ENCODE measurements around the gene PAK1.

Gene PAK1

GRCh38 chr11:77436506-77436905 is 37.4 kb downstream of the PAK1 start:
- H3K4me3 ChIP-seq (ENCODE audit: control insufficient read depth, low read depth, low read length), result no peak overlapping the region
- no peak for TF ChIP-seq CTCF (IDR thresholded peaks at IDR 0.05; ENCODE audit: control insufficient read depth, insufficient read depth, low read depth, low read length, missing control alignments)
- no peak for DNase-seq (ENCODE audit: low read depth)

- H3K4me3 ChIP-seq (ENCODE audit: control insufficient read depth, low read depth, low read length), result no peak overlapping the region
- no peak for DNase-seq (ENCODE audit: low read depth)
Measured at GRCh38 chr11:77435972-77436371, 37.9 kb downstream of the PAK1 start.

GRCh38 chr11:77431813-77432212 is 42.1 kb downstream of the PAK1 start:
- no peak overlapping the region for H3K4me3 ChIP-seq (ENCODE audit: control insufficient read depth, low read depth, low read length)
- TF ChIP-seq CTCF (IDR thresholded peaks at IDR 0.05; ENCODE audit: control insufficient read depth, insufficient read depth, low read depth, low read length, missing control alignments), result no peak
- DNase-seq (ENCODE audit: low read depth), result no peak

More at GRCh38 chr11:77435972-77436371, 37.9 kb downstream of the PAK1 start:
- no peak for TF ChIP-seq CTCF (IDR thresholded peaks at IDR 0.05; ENCODE audit: control insufficient read depth, insufficient read depth, low read depth, low read length, missing control alignments)

- H3K4me3 ChIP-seq (ENCODE audit: control insufficient read depth, low read depth, low read length), result no peak overlapping the region
- no peak for DNase-seq (ENCODE audit: low read depth)
- no peak for TF ChIP-seq CTCF (IDR thresholded peaks at IDR 0.05; ENCODE audit: control insufficient read depth, insufficient read depth, low read depth, low read length, missing control alignments)
Measured at GRCh38 chr11:77428598-77428997, 45.3 kb downstream of the PAK1 start.

GRCh38 chr11:77425346-77425745 is 48.5 kb downstream of the PAK1 start:
- TF ChIP-seq CTCF (IDR thresholded peaks at IDR 0.05; ENCODE audit: control insufficient read depth, insufficient read depth, low read depth, low read length, missing control alignments), result no peak
- DNase-seq (ENCODE audit: low read depth), result no peak
- H3K4me3 ChIP-seq (ENCODE audit: control insufficient read depth, low read depth, low read length), result no peak overlapping the region

- TF ChIP-seq CTCF (IDR thresholded peaks at IDR 0.05; ENCODE audit: control insufficient read depth, insufficient read depth, low read depth, low read length, missing control alignments), result no peak
- no peak for DNase-seq (ENCODE audit: low read depth)
- H3K4me3 ChIP-seq (ENCODE audit: control insufficient read depth, low read depth, low read length), result no peak overlapping the region
Measured at GRCh38 chr11:77424644-77425043, 49.2 kb downstream of the PAK1 start.

GRCh38 chr11:77423624-77424023 is 50.3 kb downstream of the PAK1 start:
- no peak for TF ChIP-seq CTCF (IDR thresholded peaks at IDR 0.05; ENCODE audit: control insufficient read depth, insufficient read depth, low read depth, low read length, missing control alignments)
- no peak for DNase-seq (ENCODE audit: low read depth)

More at GRCh38 chr11:77423624-77424023, 50.3 kb downstream of the PAK1 start:
- no peak overlapping the region for H3K4me3 ChIP-seq (ENCODE audit: control insufficient read depth, low read depth, low read length)
